Testis (tissue), 3 donors: ENCODE measurements around the gene WEE1. TPM values are rescaled to one million over a fixed set of nuclear protein-coding genes. Genes with fewer than 3 reads are reported as not detected.

Source experiments
- DNase-seq: peaks from one replicate; pipeline ENCODE4 v3.0.0-alpha.2; 2019
- H3K27ac ChIP-seq, 2 donors: fragments of 200-600 bp; sonication (generic); one replicate each; pipeline ENCODE4 v1.5.1; 2019
- H3K27me3 ChIP-seq: fragments of 200-600 bp; sonication (generic); one replicate; pipeline ENCODE4 v1.5.1; 2019
- H3K36me3 ChIP-seq: fragments of 200-600 bp; sonication (generic); one replicate; pipeline ENCODE4 v1.5.1; 2017; ENCODE audit warnings: low read depth; ENCODE audit errors: missing control alignments
- H3K4me1 ChIP-seq: fragments of 200-600 bp; sonication (generic); one replicate; pipeline ENCODE4 v1.5.1; 2019
- H3K4me3 ChIP-seq, 2 donors: fragments of 200-600 bp; sonication (generic); one replicate each; pipeline ENCODE4 v1.5.1; 2017 to 2019
- H3K9me3 ChIP-seq: fragments of 200-600 bp; sonication (generic); one replicate; pipeline ENCODE4 v1.5.1; 2017
- POLR2A ChIP-seq: fragments of 450-650 bp; IDR thresholded peaks from one replicate; pipeline ENCODE4 v1.6.1; 2017; ENCODE audit warnings: antibody characterized with exemption, mild to moderate bottlenecking, moderate library complexity
- WGBS, 2 donors: methylation state at CpG; one replicate each; pipeline ENCODE4 v1.1.5; 2018; 5-methylcytosine and 5-hydroxymethylcytosine counted together
- intact Hi-C: fragments of 100-400 bp; cut with DNase I; formaldehyde crosslinking; loops from one replicate; pipeline ENCODE4 v1.15.1; 2023; ENCODE audit warnings: low total_unique reads
- polyA plus RNA-seq: library from polyadenylated mRNA; stranded (reverse); fragments of 350-450 nt; fragmentation: Illumina TruSeq; extraction: RNeasy Lipid Tissue Mini Kit (QIAGEN cat#74804); gene quantifications from one replicate; pipeline ENCODE4 v1.2.3, GENCODE V29; 2014; ENCODE audit warnings: low read depth, low replicate concordance; ENCODE audit not compliant: insufficient read depth
- small RNA-seq, 2 donors: library from RNA; depleted of rRNA; stranded (forward); fragments of <200 nt; gene quantifications; one replicate each; pipeline ENCODE3, GENCODE V24; 2016
- total RNA-seq, 2 donors: library from RNA; depleted of rRNA; stranded (reverse); fragments of >200 nt; gene quantifications; one replicate each; pipeline ENCODE4 v1.2.3, GENCODE V29; 2016
- TF ChIP-seq, protein P1 (sequence below), 3 experiments: fragments of 450-650 bp in 2 of 3; fragments of 200-600 bp in 1 of 3; sonication (generic) in 1 of 3; IDR thresholded peaks; one replicate each; pipeline ENCODE4 v1.5.1; 2016 to 2019; ENCODE audit warnings: antibody characterized with exemption in 3 of 3, mild to moderate bottlenecking in 2 of 3, moderate library complexity in 1 of 3

WEE1 gene
- total and polyA plus RNA-seq, 3 donors from 2014 or later = 34.3 to 100 (median 59.8) TPM

DNA sequence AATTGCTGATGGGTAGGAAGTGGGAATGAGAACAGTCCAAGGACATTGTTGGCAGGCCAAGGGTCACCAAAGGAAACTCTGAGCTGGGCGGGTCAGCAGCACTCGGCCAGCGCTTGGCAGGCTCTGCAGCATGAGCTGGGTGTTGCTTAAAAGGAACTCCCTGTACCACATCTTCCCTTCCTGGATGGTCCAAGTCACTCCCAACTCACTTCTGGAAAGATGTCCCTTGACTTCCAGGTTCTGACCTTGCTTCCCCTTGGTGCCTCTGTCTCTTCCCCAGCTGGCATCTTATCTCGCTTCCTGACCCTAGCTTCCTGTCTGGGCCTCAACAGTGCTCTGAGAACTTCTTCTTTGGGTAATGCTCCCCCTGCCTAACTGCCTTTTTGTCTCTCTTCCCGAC is 65.6 kb downstream of the WEE1 start:
- Histone ChIP-seq H3K27ac (peak overlapping the region in 1 of 2 donors; percentile 48), H3K4me3 (no peak overlapping the region), H3K4me1 (peaks cover 11% of the 10 kb centered on the region), H3K27me3 (no peaks in the 10 kb centered on the region), H3K9me3 (no peaks in the 10 kb centered on the region), H3K36me3 (no peaks in the 10 kb centered on the region)
- peak; percentile 63 for DNase-seq
- no peak for TF ChIP-seq POLR2A
- TF ChIP-seq, protein P1, sequence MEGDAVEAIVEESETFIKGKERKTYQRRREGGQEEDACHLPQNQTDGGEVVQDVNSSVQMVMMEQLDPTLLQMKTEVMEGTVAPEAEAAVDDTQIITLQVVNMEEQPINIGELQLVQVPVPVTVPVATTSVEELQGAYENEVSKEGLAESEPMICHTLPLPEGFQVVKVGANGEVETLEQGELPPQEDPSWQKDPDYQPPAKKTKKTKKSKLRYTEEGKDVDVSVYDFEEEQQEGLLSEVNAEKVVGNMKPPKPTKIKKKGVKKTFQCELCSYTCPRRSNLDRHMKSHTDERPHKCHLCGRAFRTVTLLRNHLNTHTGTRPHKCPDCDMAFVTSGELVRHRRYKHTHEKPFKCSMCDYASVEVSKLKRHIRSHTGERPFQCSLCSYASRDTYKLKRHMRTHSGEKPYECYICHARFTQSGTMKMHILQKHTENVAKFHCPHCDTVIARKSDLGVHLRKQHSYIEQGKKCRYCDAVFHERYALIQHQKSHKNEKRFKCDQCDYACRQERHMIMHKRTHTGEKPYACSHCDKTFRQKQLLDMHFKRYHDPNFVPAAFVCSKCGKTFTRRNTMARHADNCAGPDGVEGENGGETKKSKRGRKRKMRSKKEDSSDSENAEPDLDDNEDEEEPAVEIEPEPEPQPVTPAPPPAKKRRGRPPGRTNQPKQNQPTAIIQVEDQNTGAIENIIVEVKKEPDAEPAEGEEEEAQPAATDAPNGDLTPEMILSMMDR (IDR thresholded peaks at IDR 0.05) = no peak
- 37 to 46% methylated on average over 5 of the region's 5 CpGs for WGBS, 2 donors
- intact Hi-C loops = no loop called here

Small RNA genes lying within 50 kb of the gene (small RNA-seq; reads per million reads assigned to genes)
- 0 reads per million in 2 donors for gene RF01210

Other genes with a start within 250 kb of the WEE1 start
- 10 to 100 TPM; 51.7 to 65.6 TPM for gene IPO7, start 189.0 kb upstream of the WEE1 start, total RNA-seq
- gene IPO7, start 189.0 kb upstream of the WEE1 start, polyA plus RNA-seq = 28.8 TPM
- gene ZNF143, start 112.7 kb upstream of the WEE1 start, total RNA-seq = 10 to 100 TPM; 37.2 to 49.9 TPM
- gene ZNF143, start 112.7 kb upstream of the WEE1 start, polyA plus RNA-seq = 43.6 TPM
- gene SWAP70, start 90.4 kb downstream of the WEE1 start, total RNA-seq = 10 to 100 TPM; 10.5 to 14.7 TPM
- 10.2 TPM for gene SWAP70, start 90.4 kb downstream of the WEE1 start, polyA plus RNA-seq